GM21529 (cell line): Measurements from ENCODE around the gene AICDA.
"Not testable (repeated sequence)": the region's sequence is repeated elsewhere in the genome, so short reads cannot be mapped to it uniquely, and the experiment has no call there.

Experiments
- ATAC-seq: cut with Tn5 transposase; IDR thresholded peaks from one replicate; pipeline ENCODE4 v1.9.1; 2021; ENCODE audit not compliant: unreplicated experiment

The AICDA gene

DNA sequence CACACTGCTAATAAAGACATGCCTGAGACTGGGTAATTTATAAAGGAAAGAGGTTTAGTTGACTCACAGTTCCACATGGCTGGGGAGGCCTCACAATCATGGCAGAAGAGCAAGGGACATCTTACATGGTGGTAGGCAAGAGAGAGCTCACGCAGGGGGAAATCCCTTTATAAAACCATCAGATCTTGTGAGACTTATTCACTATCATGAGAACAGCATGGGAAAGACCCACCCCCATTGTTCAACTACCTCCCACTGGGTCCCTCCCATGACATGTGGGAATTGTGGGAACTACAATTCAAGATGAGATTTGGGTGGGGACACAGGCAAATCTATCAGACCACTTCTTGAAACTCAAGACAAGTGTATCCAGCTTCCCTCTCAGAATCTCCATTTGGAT, 1.2 kb upstream of the AICDA start:
- not testable (repeated sequence) for ATAC-seq

DNA sequence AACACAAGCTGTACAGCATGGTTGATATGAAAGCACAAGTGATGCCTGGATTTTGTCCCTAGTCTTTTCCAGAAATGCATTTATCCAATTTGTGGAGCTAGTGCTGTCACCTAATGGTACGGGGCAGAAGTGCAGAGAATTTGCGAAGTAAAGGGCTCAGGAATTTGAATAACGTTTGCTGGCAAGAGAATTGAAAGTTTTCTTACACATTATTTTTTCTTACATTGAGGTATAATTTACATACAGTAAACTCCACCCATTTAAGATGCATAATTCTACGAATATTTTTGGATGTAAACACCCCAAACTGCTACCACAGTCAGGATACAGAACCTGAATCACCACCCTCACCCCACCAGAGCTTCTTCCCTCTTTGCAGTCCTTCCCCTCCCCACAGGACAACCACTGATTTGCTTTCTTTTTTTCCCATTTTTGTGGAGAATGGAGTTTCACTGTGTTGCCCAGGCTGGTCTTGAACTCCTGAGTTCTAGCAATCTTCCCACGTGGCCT, 3.5 kb downstream of the AICDA start:
- ATAC-seq: no peak

- ATAC-seq: no peak
These were observed 5.8 kb downstream of the AICDA start for GRCh38 chr12:8606890-8607289.

DNA sequence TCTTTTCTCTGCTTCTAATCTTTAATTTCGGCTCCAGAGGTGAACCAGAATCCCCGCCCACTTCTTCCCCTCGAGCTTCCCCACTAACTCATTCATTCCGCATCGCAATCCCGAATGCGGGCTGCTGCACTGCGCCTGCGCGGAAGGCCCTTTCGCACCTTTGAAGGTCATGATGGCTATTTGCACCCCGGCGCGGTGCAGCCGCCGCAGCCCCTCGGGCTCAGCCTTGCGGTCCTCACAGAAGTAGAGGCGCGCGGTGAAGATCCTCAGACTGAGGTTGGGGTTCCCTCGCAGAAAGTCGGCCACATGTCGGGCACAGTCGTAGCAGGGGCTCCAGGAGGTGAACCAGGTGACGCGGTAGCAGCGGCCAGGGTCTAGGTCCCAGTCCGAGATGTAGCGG, 7.6 kb downstream of the AICDA start:
- no peak for ATAC-seq

GRCh38 chr12:8603856-8604255, 8.8 kb downstream of the AICDA start:
- ATAC-seq: no peak

- ATAC-seq: no peak
These were observed 9.4 kb downstream of the AICDA start for GRCh38 chr12:8603286-8603685.

- ATAC-seq: no peak
These were observed 16.1 kb downstream of the AICDA start for GRCh38 chr12:8596561-8596960.

GRCh38 chr12:8594072-8594471, 18.6 kb downstream of the AICDA start:
- ATAC-seq: no peak

DNA sequence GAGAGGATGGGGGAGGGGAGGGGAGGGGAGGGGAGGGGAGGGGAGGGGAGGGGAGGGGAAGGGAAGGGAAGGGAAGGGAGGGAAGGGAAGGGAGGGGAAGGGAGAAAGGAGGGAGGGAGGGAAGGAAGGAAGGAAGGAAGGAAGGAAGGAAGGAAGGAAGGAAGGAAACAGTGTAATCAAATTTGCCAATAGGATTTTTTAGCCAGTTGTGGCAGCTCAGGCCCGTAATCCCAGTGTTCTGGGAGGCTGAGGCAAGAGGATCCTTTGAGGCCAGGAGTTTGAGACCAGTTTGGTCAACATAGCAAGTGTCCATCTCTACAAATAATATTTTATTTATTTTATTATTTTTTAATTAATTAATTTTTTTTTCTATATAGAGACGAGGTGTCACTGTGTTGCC, 19.4 kb downstream of the AICDA start:
- no peak for ATAC-seq

DNA sequence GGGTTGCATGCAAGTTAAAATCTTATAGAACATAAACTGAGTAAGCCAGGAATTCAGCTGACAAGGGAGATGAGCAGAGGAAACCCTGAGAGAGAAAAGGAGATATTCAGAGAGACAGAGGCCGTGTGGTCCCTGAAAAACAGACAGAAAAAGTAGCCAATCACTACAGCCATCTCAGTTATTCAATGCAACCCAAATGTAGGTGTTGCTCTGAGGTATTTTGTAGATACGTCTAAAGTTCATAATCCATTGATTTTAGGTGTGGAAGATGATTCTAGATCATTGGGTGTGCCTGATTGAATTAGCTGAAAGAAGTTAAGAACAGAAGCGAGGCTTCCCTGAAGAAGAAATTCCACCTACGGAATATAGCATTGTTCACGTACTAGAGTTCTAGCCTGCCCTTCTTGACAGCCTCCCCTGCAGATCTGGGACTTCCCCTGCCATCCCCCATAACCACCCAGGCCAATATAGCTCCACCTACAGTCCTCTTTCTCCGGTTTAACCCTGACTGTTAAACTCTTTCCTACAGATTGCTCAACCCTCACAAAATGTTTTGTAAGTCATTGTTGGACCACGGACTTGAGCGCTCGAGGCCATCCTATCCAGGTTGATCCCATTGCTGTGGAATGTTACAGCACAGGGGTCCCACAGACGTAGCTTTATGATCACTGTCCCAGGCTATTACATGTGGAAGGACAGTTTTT, 21.7 kb downstream of the AICDA start:
- peak; percentile 96 for ATAC-seq

DNA sequence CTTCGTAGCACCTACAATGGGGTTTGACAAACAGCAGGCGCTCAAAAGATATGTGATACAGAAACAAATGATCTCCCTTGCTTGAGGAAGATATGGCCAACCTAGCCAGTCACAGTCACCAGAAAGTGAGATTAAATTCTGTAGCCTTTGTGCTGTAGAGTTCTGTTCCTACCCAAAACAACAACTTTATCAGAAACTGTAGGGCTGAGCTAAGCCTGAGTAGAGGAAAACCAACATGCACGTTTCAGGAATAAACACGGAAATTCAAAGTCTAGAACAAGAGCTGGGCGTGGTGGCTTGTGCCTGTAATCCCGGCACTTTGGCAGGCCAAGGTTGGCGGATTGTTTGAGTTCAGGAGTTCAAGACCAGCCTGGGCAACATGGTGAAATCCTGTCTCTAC, 23.0 kb downstream of the AICDA start:
- no peak for ATAC-seq

GRCh38 chr12:8584478-8584877, 28.2 kb downstream of the AICDA start:
- not testable (repeated sequence) for ATAC-seq

DNA sequence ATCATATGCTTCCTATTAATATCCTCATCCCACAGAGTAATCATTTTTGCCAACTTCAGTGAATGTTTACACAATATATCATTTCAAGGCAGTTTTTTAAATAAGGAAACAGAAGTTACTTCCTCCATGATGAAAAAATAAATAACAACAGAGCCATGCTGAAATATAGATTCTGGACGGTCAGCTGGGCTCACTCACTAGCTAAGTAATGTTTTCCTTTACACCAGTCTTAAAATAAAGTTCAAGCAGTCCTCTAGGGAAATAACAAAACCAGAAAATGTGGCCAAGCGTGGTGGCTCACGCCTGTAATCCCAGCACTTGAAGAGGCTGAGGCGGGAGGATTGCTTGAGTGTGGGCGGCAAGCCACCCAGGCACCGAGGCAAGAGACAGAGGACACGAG, 28.7 kb downstream of the AICDA start:
- ATAC-seq: no peak

GRCh38 chr12:8581098-8581784, 31.4 kb downstream of the AICDA start:
- ATAC-seq: no peak

GRCh38 chr12:8577879-8578278, 34.8 kb downstream of the AICDA start:
- ATAC-seq: no peak

DNA sequence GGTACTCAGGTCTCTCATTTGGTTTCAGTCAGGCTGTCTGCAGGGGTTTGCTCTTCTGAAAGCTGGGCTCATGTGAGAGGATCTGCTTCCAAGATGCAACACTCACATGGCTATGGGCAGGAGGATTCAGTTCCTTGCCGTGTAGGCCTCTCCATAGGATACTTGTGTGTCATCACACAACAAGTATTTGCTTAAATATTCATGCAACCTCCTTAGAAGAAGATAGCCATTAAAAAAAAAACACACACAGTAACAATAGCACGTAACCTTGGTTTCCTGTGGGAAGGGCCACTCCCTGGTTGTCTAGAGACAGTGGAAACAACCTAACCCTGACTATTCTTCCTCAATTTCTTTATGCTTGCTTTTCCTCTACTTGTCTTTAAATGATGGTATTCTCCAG, 40.2 kb downstream of the AICDA start:
- no peak for ATAC-seq

DNA sequence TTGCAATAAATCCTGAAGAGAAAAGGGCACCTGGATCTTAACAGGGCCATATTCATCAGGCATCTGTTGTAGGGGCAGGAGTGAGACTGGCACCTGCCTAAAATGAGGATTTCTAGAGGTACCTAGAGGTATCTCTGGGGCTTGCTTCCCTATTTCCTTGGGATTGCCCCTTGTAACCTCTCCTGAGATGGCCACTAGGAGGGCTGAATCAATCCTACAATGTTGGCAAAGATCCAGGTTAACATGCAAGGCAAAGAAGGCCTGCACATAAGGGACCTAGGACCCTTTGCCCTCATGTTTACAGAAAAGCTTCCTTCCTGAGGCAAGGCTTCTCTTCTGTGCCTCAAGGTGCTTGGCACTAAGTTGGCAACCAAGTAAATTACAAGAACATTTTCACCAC, 46.1 kb downstream of the AICDA start:
- ATAC-seq: no peak

DNA sequence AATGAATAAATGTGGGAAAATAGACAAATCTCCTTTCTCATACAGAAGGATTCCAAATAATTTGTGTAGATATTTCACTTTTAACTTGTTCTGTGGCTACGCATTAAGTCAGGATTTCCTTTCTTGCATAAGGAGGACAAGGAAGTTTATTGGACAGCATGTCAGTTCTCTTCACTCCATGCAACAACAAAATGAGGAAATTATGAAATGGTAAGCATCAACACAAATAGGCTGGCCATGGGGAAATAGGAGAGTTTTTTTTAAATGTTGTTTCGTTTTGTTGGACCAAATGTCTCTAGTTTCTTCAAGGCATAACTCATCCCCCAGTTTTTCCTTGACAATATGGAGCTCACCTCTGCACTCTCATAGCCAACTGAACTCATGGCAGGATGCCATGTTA, 46.6 kb downstream of the AICDA start:
- not testable (repeated sequence) for ATAC-seq

DNA sequence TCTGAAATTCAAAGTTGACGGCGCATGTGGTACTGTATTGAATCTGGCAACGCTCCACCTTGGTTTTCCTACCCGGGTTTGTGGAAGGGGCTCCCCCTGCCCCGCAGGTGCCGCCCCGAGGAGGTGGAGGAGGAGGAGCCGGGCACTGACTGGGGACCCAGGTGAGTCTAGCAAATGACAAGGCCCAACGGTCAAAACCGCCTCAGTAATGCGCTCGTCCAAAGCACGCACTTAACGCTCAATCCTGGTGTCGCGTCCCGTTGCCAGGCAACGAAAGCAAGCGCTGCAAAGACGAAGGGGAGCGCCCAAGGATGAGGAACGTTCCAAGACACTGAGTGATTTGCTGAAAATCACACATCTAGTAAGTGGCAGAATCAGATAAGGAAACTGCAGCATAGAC, 48.0 kb downstream of the AICDA start:
- no peak for ATAC-seq

- ATAC-seq: no peak
These were observed 49.3 kb downstream of the AICDA start for GRCh38 chr12:8563356-8563755.

GRCh38 chr12:8562310-8562709, 50.3 kb downstream of the AICDA start:
- no peak for ATAC-seq

DNA sequence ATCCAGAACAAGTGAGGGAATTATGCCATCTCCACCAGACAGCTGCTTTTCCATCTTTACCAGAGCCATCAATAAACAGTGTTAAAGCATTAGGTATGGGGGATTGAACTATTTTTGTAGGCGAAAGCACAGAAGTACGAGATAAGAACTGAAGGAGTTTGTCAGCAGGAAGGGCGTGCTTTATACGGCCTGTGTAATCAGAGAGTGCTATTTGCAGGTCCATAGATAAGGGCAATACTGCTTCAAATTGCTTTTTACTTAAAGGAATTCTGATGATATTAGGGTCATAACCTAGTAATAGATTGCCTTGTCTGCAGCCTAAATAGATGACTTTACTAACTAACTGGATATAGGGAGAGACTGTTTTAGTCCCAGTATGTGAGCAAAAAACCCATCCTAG, 51.6 kb downstream of the AICDA start:
- no peak for ATAC-seq

DNA sequence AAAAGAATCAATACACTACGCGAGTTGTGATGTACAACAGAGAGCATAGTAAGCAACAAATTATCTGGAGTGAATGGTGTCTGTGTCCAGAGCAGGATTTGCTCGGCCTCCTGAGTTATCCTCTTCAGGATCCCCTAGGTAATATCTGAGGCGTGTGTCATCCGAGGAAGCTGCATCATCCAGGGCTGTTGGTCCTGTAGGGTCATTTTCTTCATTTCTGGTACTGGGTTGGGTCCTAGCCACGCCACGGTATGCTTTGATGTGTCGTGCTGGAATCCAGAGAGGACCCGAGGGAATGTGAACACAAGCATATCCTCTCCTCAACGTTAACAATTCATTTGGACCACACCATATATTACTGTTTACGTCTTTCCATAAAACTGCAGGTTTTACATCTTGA, 53.0 kb downstream of the AICDA start:
- no peak for ATAC-seq
